ENCODE measurements around the gene HSPH1. TPM values are rescaled to one million over a fixed set of nuclear protein-coding genes. Genes with fewer than 3 reads are reported as not detected.

The HSPH1 gene
- total and polyA plus RNA-seq, 2 of the 13 experiments (the other 11 are each of a cell fraction or from before 2014, with no cell fraction given): 13.0 to 62.9 TPM

- Histone ChIP-seq H3K27me3 (ENCODE audit: control insufficient read depth in 1 of 2, insufficient read depth in 2 of 2, low read length in 2 of 2) (no peaks in the 10 kb centered on the region), H3K9ac (ENCODE audit: insufficient read depth, low read depth, low read length) (no peak overlapping the region), H4K20me1 (ENCODE audit: insufficient read depth, low read length) (no peaks in the 10 kb centered on the region), H3K27ac (ENCODE audit: extremely low read length, insufficient read depth, low read length) (no peak overlapping the region), H3K4me2 (ENCODE audit: low read depth, low read length) (no peak overlapping the region), H3K79me2 (ENCODE audit: insufficient read depth, low read length) (no peaks in the 10 kb centered on the region), H3K9me3 (ENCODE audit: low read length) (no peaks in the 10 kb centered on the region), H2AFZ (ENCODE audit: low read length) (no peak overlapping the region), H3K4me1 (ENCODE audit: insufficient read depth, low read length) (no peaks in the 10 kb centered on the region), H3K36me3 (replicated peaks in 1 of 2; ENCODE audit: control insufficient read depth in 1 of 2, insufficient read depth in 2 of 2, low read length in 2 of 2) (peaks cover 7 to 38% of the 10 kb centered on the region in 2 experiments), H3K4me3 (replicated peaks in 1 of 3; ENCODE audit: insufficient read depth in 1 of 3, low read depth in 2 of 3, low read length in 3 of 3) (no peak overlapping the region)
- no peak for FAIRE-seq
- in situ Hi-C loops (cut with HindIII; ENCODE audit: extremely low pct_ligation_motif_present, low pct_unique_long_range_greater_than_20kb) (no loop called here), intact Hi-C loops (cut with micrococcal nuclease; ENCODE audit: unreplicated experiment) (no loop called here)
- no peak for ATAC-seq
- no TSS peak for BruUV-seq (replicated peaks)
- CTCF ChIA-PET (ENCODE audit: low intra/inter-chr PET ratio, low total read pairs): no interaction called here
- TF ChIP-seq SATB2 (CRISPR knock-in tag; IDR thresholded peaks at IDR 0.05) (no peak), FUBP1 (CRISPR knock-in tag; IDR thresholded peaks at IDR 0.05; ENCODE audit: borderline replicate concordance) (no peak), ARNT (IDR thresholded peaks at IDR 0.05) (no peak), PRPF4 (IDR thresholded peaks at IDR 0.05; ENCODE audit: low read depth, low read length, poor library complexity, severe bottlenecking) (no peak), DPF2 (CRISPR knock-in tag; IDR thresholded peaks at IDR 0.05; ENCODE audit: borderline replicate concordance, low read depth) (no peak), ELK4 (CRISPR knock-in tag; IDR thresholded peaks at IDR 0.05; ENCODE audit: borderline replicate concordance) (no peak), SIN3B (IDR thresholded peaks at IDR 0.05; ENCODE audit: low read length) (no peak), REL (CRISPR knock-in tag; conservative IDR thresholded peaks at IDR 0.05) (no peak), ZBTB4 (CRISPR knock-in tag; IDR thresholded peaks at IDR 0.05; ENCODE audit: borderline replicate concordance) (no peak)
- DNase-seq (ENCODE audit: low spot score): no peak
- POLR2A ChIA-PET: no interaction called here
These were observed 25.0 kb downstream of the HSPH1 start for GRCh38 chr13:31136724-31137123.

Measured in HepG2 (cell line).